HG02642 (cell line): ENCODE data around the gene MB21D2.

Source experiments
- ATAC-seq: cut with Tn5 transposase; IDR thresholded peaks from one replicate; pipeline ENCODE4 v1.9.1; 2021; ENCODE audit warnings: mild to moderate bottlenecking; ENCODE audit not compliant: unreplicated experiment, poor library complexity

Gene MB21D2

GRCh38 chr3:192840143-192840836, 77.4 kb downstream of the MB21D2 start:
- no peak for ATAC-seq

- ATAC-seq = no peak
These were observed 81.5 kb downstream of the MB21D2 start for GRCh38 chr3:192835818-192836815.

- no peak for ATAC-seq
These were observed 83.2 kb downstream of the MB21D2 start for GRCh38 chr3:192834428-192834827.

- ATAC-seq = no peak
These were observed 84.3 kb downstream of the MB21D2 start for GRCh38 chr3:192833177-192833890.

GRCh38 chr3:192831801-192832347, 85.8 kb downstream of the MB21D2 start:
- ATAC-seq = no peak

GRCh38 chr3:192831111-192831644, 86.5 kb downstream of the MB21D2 start:
- peak; percentile 51 for ATAC-seq

- peak; percentile 62 for ATAC-seq
These were observed 87.2 kb downstream of the MB21D2 start for GRCh38 chr3:192830291-192831110.

GRCh38 chr3:192827863-192828594, 89.6 kb downstream of the MB21D2 start:
- ATAC-seq = no peak

- no peak for ATAC-seq
These were observed 90.4 kb downstream of the MB21D2 start for GRCh38 chr3:192827208-192827607.

- ATAC-seq = no peak
These were observed 91.2 kb downstream of the MB21D2 start for GRCh38 chr3:192826214-192827006.

GRCh38 chr3:192825657-192826200, 91.9 kb downstream of the MB21D2 start:
- ATAC-seq = peak; percentile 52

- ATAC-seq = no peak
These were observed 92.4 kb downstream of the MB21D2 start for GRCh38 chr3:192825216-192825615.

- ATAC-seq = no peak
These were observed 93.3 kb downstream of the MB21D2 start for GRCh38 chr3:192824313-192824712.

- ATAC-seq = no peak
These were observed 96.5 kb downstream of the MB21D2 start for GRCh38 chr3:192821161-192821560.

GRCh38 chr3:192820161-192820560, 97.5 kb downstream of the MB21D2 start:
- ATAC-seq = no peak

GRCh38 chr3:192819001-192819569, 98.6 kb downstream of the MB21D2 start:
- peak; percentile 77 for ATAC-seq

GRCh38 chr3:192818126-192818525, 99.5 kb downstream of the MB21D2 start:
- no peak for ATAC-seq
